Transverse colon (tissue), 4 donors: ENCODE data around the gene KNDC1. TPM values are rescaled to one million over a fixed set of nuclear protein-coding genes. Genes with fewer than 3 reads are reported as not detected.
"Not testable (repeated sequence)": the region's sequence is repeated elsewhere in the genome, so short reads cannot be mapped to it uniquely, and the experiment has no call there.

Experiments
- DNase-seq: peaks from one replicate; pipeline ENCODE4 v3.0.0-alpha.2; 2019
- H3K27ac ChIP-seq, 4 donors: fragments of 200-600 bp; sonication (generic); 2 replicates each; pipeline ENCODE4 v1.5.1; 2016 to 2018; ENCODE audit warnings: inconsistent platforms in 4 of 4
- H3K27me3 ChIP-seq: fragments of 200-600 bp; sonication (generic); 2 replicates; pipeline ENCODE4 v1.5.1; 2017; ENCODE audit warnings: inconsistent platforms
- H3K36me3 ChIP-seq, 4 donors: fragments of 200-600 bp; sonication (generic); 2 replicates each; pipeline ENCODE4 v1.5.1; 2017 to 2019; ENCODE audit warnings: inconsistent platforms in 4 of 4
- H3K4me1 ChIP-seq, 4 donors: fragments of 200-600 bp; sonication (generic); 2 replicates each; pipeline ENCODE4 v1.5.1; 2017 to 2020; ENCODE audit warnings: inconsistent platforms in 4 of 4
- H3K4me3 ChIP-seq, 4 donors: fragments of 200-600 bp; sonication (generic); 1 replicate in 1 of 4; 2 replicates in 3 of 4; pipeline versions ENCODE4 v1.5.1 to v1.6.1; 2017 to 2019; ENCODE audit warnings: inconsistent platforms in 4 of 4
- H3K9me3 ChIP-seq, 2 donors: fragments of 200-600 bp; sonication (generic); 2 replicates each; pipeline ENCODE4 v1.5.1; 2017 to 2019; ENCODE audit warnings: inconsistent platforms in 2 of 2
- CTCF ChIP-seq, 5 experiments: fragments of 200-600 bp in 3 of 5; fragments of 450-650 bp in 2 of 5; sonication (generic) in 3 of 5; IDR thresholded peaks; 1 replicate in 2 of 5; 2 replicates in 3 of 5; pipeline ENCODE4 v1.5.1; 2016 to 2017; ENCODE audit warnings: antibody characterized with exemption in 5 of 5, inconsistent platforms in 3 of 5, mild to moderate bottlenecking in 2 of 5, moderate library complexity in 1 of 5
- EP300 ChIP-seq: sonication (generic); formaldehyde crosslinking; IDR thresholded peaks from one replicate; pipeline ENCODE4 v1.6.1; 2017; ENCODE audit warnings: antibody characterized with exemption, low read depth
- POLR2A ChIP-seq: fragments of 450-650 bp; IDR thresholded peaks from one replicate; pipeline ENCODE4 v1.6.1; 2016; ENCODE audit warnings: antibody characterized with exemption, mild to moderate bottlenecking, moderate library complexity
- POLR2AphosphoS5 ChIP-seq, 3 donors: sonication (generic); formaldehyde crosslinking; IDR thresholded peaks; one replicate each; pipeline ENCODE4 v1.6.1; 2016; ENCODE audit warnings: antibody characterized with exemption in 3 of 3
- WGBS, 2 donors: methylation state at CpG; one replicate each; pipeline ENCODE4 v1.1.5; 2018; ENCODE audit warnings: low coverage in 1 of 2; 5-methylcytosine and 5-hydroxymethylcytosine counted together
- in situ Hi-C, 4 donors: fragments of 200-750 bp; cut with MboI; loops; one replicate each; pipeline versions ENCODE4 v1.15.0 to v1.15.1; 2017; ENCODE audit warnings: low sequenced_read_pairs in 3 of 4, low pct_ligation_motif_present in 1 of 4, low pct_unique_long_range_greater_than_20kb in 1 of 4
- intact Hi-C: fragments of 100-400 bp; cut with DNase I; formaldehyde crosslinking; loops from one replicate; pipeline ENCODE4 v1.15.1; 2023; ENCODE audit warnings: low total_unique reads
- total RNA-seq, 4 donors: library from RNA; depleted of rRNA; stranded (reverse); fragments of >200 nt; gene quantifications; one replicate each; pipeline ENCODE4 v1.1.0, GENCODE V29; 2016

Gene KNDC1
- total RNA-seq, 4 donors from 2014 or later: 0.14 to 1.2 TPM; not detected in 2

GRCh38 chr10:133221331-133221730 lies 61.3 kb downstream of the KNDC1 start:
- TF ChIP-seq CTCF (IDR thresholded peaks at IDR 0.05) (no peak), EP300 (no peak), POLR2AphosphoS5 (IDR thresholded peaks at IDR 0.05) (no peak), POLR2A (no peak)
- H3K27me3 ChIP-seq: peaks cover 23% of the 10 kb centered on the region
- in situ Hi-C loops (no loop called here), intact Hi-C loops (no loop called here)
- no peak overlapping the region for H3K4me3 ChIP-seq
- no peaks in the 10 kb centered on the region for H3K36me3 ChIP-seq
- 84% methylated on average over 11 of the region's 11 CpGs; no CpG with 5 or more reads in 1 of the 2 donors for WGBS, 2 donors
- no peak overlapping the region for H3K27ac ChIP-seq
- DNase-seq: no peak
- no peaks in the 10 kb centered on the region for H3K4me1 ChIP-seq
- no peaks in the 10 kb centered on the region for H3K9me3 ChIP-seq

GRCh38 chr10:133221756-133222155 lies 61.7 kb downstream of the KNDC1 start:
- WGBS, 2 donors: 80 to 90% methylated on average over 1 to 22 of the region's 22 CpGs
- H3K4me3 ChIP-seq, DNase-seq, H3K36me3 ChIP-seq, intact Hi-C loops, H3K27ac ChIP-seq, H3K4me1 ChIP-seq, in situ Hi-C loops, H3K9me3 ChIP-seq: not testable (repeated sequence)
- peaks cover 27% of the 10 kb centered on the region for H3K27me3 ChIP-seq

- in situ Hi-C loops: no loop called here
- intact Hi-C loops: no loop called here
- no peaks in the 10 kb centered on the region for H3K36me3 ChIP-seq
- H3K4me3 ChIP-seq: no peak overlapping the region
- H3K27me3 ChIP-seq: peaks cover 47% of the 10 kb centered on the region
- no peaks in the 10 kb centered on the region for H3K4me1 ChIP-seq
- no peak for DNase-seq
- no peaks in the 10 kb centered on the region for H3K9me3 ChIP-seq
- no peak overlapping the region for H3K27ac ChIP-seq
- 73% methylated on average over 14 of the region's 14 CpGs; no CpG with 5 or more reads in 1 of the 2 donors for WGBS, 2 donors
- TF ChIP-seq CTCF (IDR thresholded peaks at IDR 0.05): no peak
- TF ChIP-seq POLR2AphosphoS5 (IDR thresholded peaks at IDR 0.05): no peak
- no peak for TF ChIP-seq EP300
Measured at GRCh38 chr10:133224076-133224475, 64.1 kb downstream of the KNDC1 start.

- peaks cover 47% of the 10 kb centered on the region for H3K27me3 ChIP-seq
- no peak for DNase-seq
- peaks cover 0 to 3% (median under 1%) of the 10 kb centered on the region in 4 donors for H3K4me1 ChIP-seq
- H3K9me3 ChIP-seq: no peaks in the 10 kb centered on the region
- in situ Hi-C loops: no loop called here
- TF ChIP-seq EP300 (no peak), POLR2A (no peak), CTCF (IDR thresholded peaks at IDR 0.05) (no peak), POLR2AphosphoS5 (IDR thresholded peaks at IDR 0.05) (no peak)
- WGBS, 2 donors: 83% methylated on average over 25 of the region's 25 CpGs; no CpG with 5 or more reads in 1 of the 2 donors
- no peaks in the 10 kb centered on the region for H3K36me3 ChIP-seq
- H3K27ac ChIP-seq: no peak overlapping the region
- H3K4me3 ChIP-seq: no peak overlapping the region
- intact Hi-C loops: no loop called here
Measured at GRCh38 chr10:133224756-133225372, 64.8 kb downstream of the KNDC1 start.

- intact Hi-C loops: no loop called here
- in situ Hi-C loops: no loop called here
- DNase-seq: no peak
- no peaks in the 10 kb centered on the region for H3K36me3 ChIP-seq
- H3K27me3 ChIP-seq: peaks cover 52% of the 10 kb centered on the region
- H3K9me3 ChIP-seq: no peaks in the 10 kb centered on the region
- TF ChIP-seq EP300 (no peak), POLR2AphosphoS5 (IDR thresholded peaks at IDR 0.05) (no peak), CTCF (IDR thresholded peaks at IDR 0.05) (no peak), POLR2A (no peak)
- H3K27ac ChIP-seq: no peak overlapping the region
- 68% methylated on average over 21 of the region's 23 CpGs; no CpG with 5 or more reads in 1 of the 2 donors for WGBS, 2 donors
- H3K4me3 ChIP-seq: no peak overlapping the region
- peaks cover 0 to 9% (median 4%) of the 10 kb centered on the region in 4 donors for H3K4me1 ChIP-seq
Measured at GRCh38 chr10:133225707-133226191, 65.7 kb downstream of the KNDC1 start.
